K562 (cell line): ENCODE measurements around the gene C11orf98. TPM values are rescaled to one million over a fixed set of nuclear protein-coding genes. Genes with fewer than 3 reads are reported as not detected.

Experiments
- CTCF ChIP-seq, 3 experiments: IDR thresholded peaks in 2 of 3; conservative IDR thresholded peaks in 1 of 3; 2 replicates each; pipeline ENCODE4 v1.5.1; 2011 to 2012; ENCODE audit warnings: low read length in 3 of 3, mild to moderate bottlenecking in 3 of 3, control low read depth in 2 of 3, improper control_type of control experiment in 1 of 3, inconsistent platforms in 1 of 3, low read depth in 1 of 3, mixed read lengths in 1 of 3, moderate library complexity in 1 of 3; ENCODE audit not compliant: insufficient read depth in 2 of 3
- HDAC8 ChIP-seq: fragments of 450-650 bp; IDR thresholded peaks from 2 replicates; pipeline ENCODE4 v1.6.1; 2016; ENCODE audit warnings: mild to moderate bottlenecking, missing genetic modification characterization, moderate library complexity, missing compliant biosample characterization
- KAT7 ChIP-seq: sonication (generic); formaldehyde crosslinking; IDR thresholded peaks from 2 replicates; pipeline ENCODE4 v1.8.0; 2022; ENCODE audit warnings: missing genetic modification reagents, mild to moderate bottlenecking, borderline replicate concordance
- KDM4B ChIP-seq, 2 experiments: fragments of 450-650 bp in 1 of 2; sonication (generic) in 1 of 2; IDR thresholded peaks; 2 replicates each; pipeline ENCODE4 v1.6.1; 2016 to 2017; ENCODE audit warnings: borderline replicate concordance in 2 of 2, antibody characterized with exemption in 1 of 2, low read depth in 1 of 2, mild to moderate bottlenecking in 1 of 2
- MIER1 ChIP-seq: fragments of 450-650 bp; IDR thresholded peaks from 2 replicates; pipeline ENCODE4 v1.6.1; 2016; ENCODE audit warnings: antibody characterized with exemption, mild to moderate bottlenecking, low read depth
- NFIC ChIP-seq: fragments of 450-650 bp; IDR thresholded peaks from 2 replicates; pipeline ENCODE4 v1.6.1; 2017; ENCODE audit warnings: mild to moderate bottlenecking, inconsistent platforms
- POLR2B ChIP-seq: fragments of 450-650 bp; IDR thresholded peaks from 2 replicates; pipeline ENCODE4 v1.6.1; 2018; ENCODE audit warnings: low read depth; ENCODE audit not compliant: partially characterized antibody
- RAD51 ChIP-seq: fragments of 450-650 bp; IDR thresholded peaks from 2 replicates; pipeline ENCODE4 v1.7.1; 2016; ENCODE audit warnings: low read depth, mild to moderate bottlenecking, borderline replicate concordance
- SMARCC2 ChIP-seq: fragments of 450-650 bp; IDR thresholded peaks from 2 replicates; pipeline ENCODE4 v1.6.1; 2017; ENCODE audit warnings: antibody characterized with exemption, moderate library complexity, mild to moderate bottlenecking, low read depth
- TSC22D4 ChIP-seq: fragments of 450-650 bp; IDR thresholded peaks from 2 replicates; pipeline ENCODE4 v1.6.1; 2016; ENCODE audit warnings: missing genetic modification characterization, missing biosample characterization, control low read depth
- ZKSCAN8 ChIP-seq: fragments of 200-800 bp; sonication (Bioruptor generic); IDR thresholded peaks from 2 replicates; pipeline ENCODE4 v1.6.1; 2016; ENCODE audit warnings: missing genetic modification characterization, missing compliant biosample characterization
- ZNF12 ChIP-seq: sonication (generic); formaldehyde crosslinking; IDR thresholded peaks from 2 replicates; pipeline ENCODE4 v1.4.0; 2020; ENCODE audit warnings: mild to moderate bottlenecking, missing genetic modification reagents
- ZNF184 ChIP-seq: sonication (generic); formaldehyde crosslinking; IDR thresholded peaks from 2 replicates; pipeline ENCODE4 v1.5.0; 2020; ENCODE audit warnings: missing genetic modification reagents
- ZNF449 ChIP-seq: fragments of 250-450 bp; sonication (Bioruptor Pico); IDR thresholded peaks from 2 replicates; pipeline ENCODE4 v1.8.0; 2022; ENCODE audit warnings: moderate library complexity, mild to moderate bottlenecking, inconsistent platforms
- ZNF655 ChIP-seq: fragments of 250-450 bp; sonication (Bioruptor Pico); IDR thresholded peaks from 2 replicates; pipeline ENCODE4 v1.5.0; 2021
- ZNF707 ChIP-seq: fragments of 250-450 bp; sonication (Bioruptor Pico); conservative IDR thresholded peaks from 2 replicates; pipeline ENCODE4 v1.8.0; 2022; ENCODE audit warnings: inconsistent platforms, mild to moderate bottlenecking, moderate library complexity
- polyA plus RNA-seq, 8 experiments: library from polyadenylated mRNA; depleted of rRNA in 4 of 8; stranded (reverse) in 5 of 8; unstranded in 3 of 8; fragments of >200 nt; fragmentation: Nextera tagmentation in 2 of 8; fragmentation: Illumina TruSeq in 1 of 8; extraction: Ambion mirVana in 2 of 8; extraction: Trizol in 1 of 8; gene quantifications; 2 replicates each; pipeline versions ENCODE4 v1.2.1 to v1.2.3, GENCODE V29; 2011 to 2014; ENCODE audit warnings: inconsistent platforms in 1 of 8, missing spikeins in 1 of 8
- total RNA-seq, 7 experiments: library from RNA; depleted of rRNA in 6 of 7; stranded (reverse); fragments of >200 nt in 6 of 7; fragmentation: Illumina TruSeq in 2 of 7; extraction: Trizol in 2 of 7; gene quantifications; 2 replicates each; pipeline versions ENCODE4 v1.2.1 to v1.2.3, GENCODE V29; 2011 to 2021; ENCODE audit warnings: low replicate concordance in 1 of 7
- TF ChIP-seq, protein P1 (sequence below): sonication (generic); formaldehyde crosslinking; IDR thresholded peaks from 2 replicates; pipeline ENCODE4 v1.8.0; 2022; ENCODE audit warnings: mild to moderate bottlenecking, low read depth, missing genetic modification reagents
- TF ChIP-seq, protein P2 (sequence below): sonication (generic); formaldehyde crosslinking; IDR thresholded peaks from 2 replicates; pipeline ENCODE4 v1.8.1; 2022; ENCODE audit warnings: missing genetic modification reagents

The C11orf98 gene
- total and polyA plus RNA-seq, 9 of the 15 experiments (the other 6 are each of a cell fraction or from before 2014, with no cell fraction given), result 103 to 352 (median 218) TPM

GRCh38 chr11:62621567-62622470 is 43.2 kb downstream of the C11orf98 start, which contains the start of gene B3GAT3 (continued):
- TF ChIP-seq ZNF184 (CRISPR knock-in tag), result no peak
- no peak for TF ChIP-seq ZNF655 (CRISPR knock-in tag)
- peak in 1 of 2 experiments; percentile 90; a peak in 1 of 4 replicates for TF ChIP-seq KDM4B (IDR thresholded peaks at IDR 0.05; ENCODE audit: borderline replicate concordance in 2 of 2, low read depth in 1 of 2)
- TF ChIP-seq ZKSCAN8, result no peak
- TF ChIP-seq SMARCC2, result no peak; the same call in 1 of the 2 replicates
- TF ChIP-seq NFIC, result peak; percentile 60
- no peak for TF ChIP-seq HDAC8 (tag)
- TF ChIP-seq ZNF707 (CRISPR knock-in tag), result no peak
- TF ChIP-seq RAD51, result peak; percentile 75
- no peak for TF ChIP-seq MIER1
- peak; percentile 78 for TF ChIP-seq POLR2B
- no peak for TF ChIP-seq KAT7 (CRISPR knock-in tag)
- peak in 2 of 3 experiments; percentile 8 to 28; a peak in 1 of 6 replicates for TF ChIP-seq CTCF (IDR thresholded peaks at IDR 0.05 in 2 of 3, conservative IDR thresholded peaks at IDR 0.05 in 1 of 3; ENCODE audit: insufficient read depth in 2 of 3, low read depth in 1 of 3, low read length in 3 of 3)
- TF ChIP-seq, protein P1, sequence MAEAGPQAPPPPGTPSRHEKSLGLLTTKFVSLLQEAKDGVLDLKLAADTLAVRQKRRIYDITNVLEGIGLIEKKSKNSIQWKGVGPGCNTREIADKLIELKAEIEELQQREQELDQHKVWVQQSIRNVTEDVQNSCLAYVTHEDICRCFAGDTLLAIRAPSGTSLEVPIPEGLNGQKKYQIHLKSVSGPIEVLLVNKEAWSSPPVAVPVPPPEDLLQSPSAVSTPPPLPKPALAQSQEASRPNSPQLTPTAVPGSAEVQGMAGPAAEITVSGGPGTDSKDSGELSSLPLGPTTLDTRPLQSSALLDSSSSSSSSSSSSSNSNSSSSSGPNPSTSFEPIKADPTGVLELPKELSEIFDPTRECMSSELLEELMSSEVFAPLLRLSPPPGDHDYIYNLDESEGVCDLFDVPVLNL (CRISPR knock-in tag), result peak; percentile 59; the same call in 1 of the 2 replicates
- no peak for TF ChIP-seq TSC22D4 (tag)
- TF ChIP-seq, protein P2, sequence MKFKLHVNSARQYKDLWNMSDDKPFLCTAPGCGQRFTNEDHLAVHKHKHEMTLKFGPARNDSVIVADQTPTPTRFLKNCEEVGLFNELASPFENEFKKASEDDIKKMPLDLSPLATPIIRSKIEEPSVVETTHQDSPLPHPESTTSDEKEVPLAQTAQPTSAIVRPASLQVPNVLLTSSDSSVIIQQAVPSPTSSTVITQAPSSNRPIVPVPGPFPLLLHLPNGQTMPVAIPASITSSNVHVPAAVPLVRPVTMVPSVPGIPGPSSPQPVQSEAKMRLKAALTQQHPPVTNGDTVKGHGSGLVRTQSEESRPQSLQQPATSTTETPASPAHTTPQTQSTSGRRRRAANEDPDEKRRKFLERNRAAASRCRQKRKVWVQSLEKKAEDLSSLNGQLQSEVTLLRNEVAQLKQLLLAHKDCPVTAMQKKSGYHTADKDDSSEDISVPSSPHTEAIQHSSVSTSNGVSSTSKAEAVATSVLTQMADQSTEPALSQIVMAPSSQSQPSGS (CRISPR knock-in tag), result peak; percentile 68; the same call in 1 of the 2 replicates
- TF ChIP-seq ZNF12, result no peak
- TF ChIP-seq ZNF449 (CRISPR knock-in tag), result no peak
